ENCODE data around the gene PLOD3. TPM values are rescaled to one million over a fixed set of nuclear protein-coding genes. Genes with fewer than 3 reads are reported as not detected.

PLOD3 gene
- total and polyA plus RNA-seq, 2 of the 8 experiments (the other 6 are each of a cell fraction or from before 2014, with no cell fraction given), result 28.4 to 47.2 TPM

DNA sequence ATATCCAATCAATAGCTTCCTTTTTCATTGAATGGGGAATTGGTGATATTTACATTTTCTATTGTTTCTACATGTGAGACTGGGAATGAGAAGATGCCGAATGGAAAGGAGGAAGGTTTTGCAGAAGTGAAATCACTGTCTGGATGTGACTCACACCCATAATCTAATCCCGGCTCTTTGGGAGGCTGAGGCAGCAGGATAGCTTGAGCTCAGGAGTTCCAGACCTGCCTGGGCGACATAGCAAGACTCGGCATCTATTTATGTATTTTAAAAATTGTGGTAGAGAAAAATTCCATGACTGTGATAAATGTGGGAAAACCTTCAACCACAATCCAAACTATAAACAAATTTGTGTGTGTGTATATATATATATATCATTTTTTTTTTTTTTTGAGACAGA is 38.4 kb upstream of the PLOD3 start:
- Histone ChIP-seq H3K4ac (replicated peaks; ENCODE audit: insufficient read length, low read depth, low read length) (no peak overlapping the region), H4K91ac (replicated peaks; ENCODE audit: insufficient read length, low read length) (no peak overlapping the region), H3K36me3 (ENCODE audit: control insufficient read depth in 2 of 4, insufficient read depth in 4 of 4, low read length in 3 of 4) (no peaks in the 10 kb centered on the region), H2BK12ac (ENCODE audit: low read depth, low read length) (no peak overlapping the region), H3K27ac (ENCODE audit: low read depth, low read length) (no peak overlapping the region), H4K8ac (ENCODE audit: extremely low read depth, insufficient read depth, low read length) (no peak overlapping the region), H3K27me3 (replicated peaks in 1 of 4; ENCODE audit: control insufficient read depth in 3 of 4, extremely low read depth in 1 of 4, insufficient read depth in 3 of 4, low read length in 3 of 4) (no peaks in the 10 kb centered on the region; a peak in 1 of 7 replicates), H2BK20ac (ENCODE audit: low read length) (no peak overlapping the region), H3K79me2 (ENCODE audit: control insufficient read depth in 1 of 2, insufficient read depth in 2 of 2, low read length in 2 of 2) (peaks cover 0 to 11% of the 10 kb centered on the region in 2 experiments; a peak in 3 of 4 replicates), H3K9me3 (ENCODE audit: insufficient read depth in 2 of 2, low read depth in 1 of 2, low read length in 1 of 2) (no peaks in the 10 kb centered on the region), H3K9ac (replicated peaks in 1 of 4; ENCODE audit: extremely low read depth in 1 of 4, low read depth in 3 of 4, low read length in 3 of 4) (no peak overlapping the region), H2AK5ac (ENCODE audit: low read depth, low read length) (no peak overlapping the region), H2BK5ac (ENCODE audit: low read depth, low read length) (no peak overlapping the region), H3K4me2 (ENCODE audit: insufficient read depth in 1 of 2, low read depth in 2 of 2, low read length in 2 of 2) (no peak overlapping the region), H3K4me1 (replicated peaks in 1 of 4; ENCODE audit: control insufficient read depth in 3 of 4, insufficient read depth in 4 of 4, low read length in 3 of 4) (no peaks in the 10 kb centered on the region), H3K23me2 (ENCODE audit: low read depth, low read length) (peaks cover 7% of the 10 kb centered on the region; the same call in 1 of the 2 replicates), H3K23ac (ENCODE audit: insufficient read length) (no peak overlapping the region), H4K20me1 (replicated peaks in 1 of 2; ENCODE audit: control insufficient read depth in 1 of 2, insufficient read depth in 2 of 2, low read length in 2 of 2) (peaks cover 0 to 3% of the 10 kb centered on the region in 2 experiments), H4K5ac (ENCODE audit: insufficient read length, low read depth, low read length) (no peak overlapping the region), H2BK120ac (replicated peaks; ENCODE audit: low read depth, low read length) (no peak overlapping the region), H3K4me3 (ENCODE audit: extremely low read depth in 1 of 4, insufficient read depth in 2 of 4, low read depth in 3 of 4, low read length in 4 of 4) (no peak overlapping the region), H2AFZ (ENCODE audit: low read length) (no peak overlapping the region), H3K18ac (ENCODE audit: extremely low read depth, low read length) (no peak overlapping the region), H3K14ac (ENCODE audit: insufficient read length) (no peak overlapping the region), H3K79me1 (ENCODE audit: low read depth, low read length) (0 out of 2 replicates have a peak, but pooled peaks cover 3% of the 10 kb centered on the region), H2BK15ac (ENCODE audit: low read length) (no peak overlapping the region), H3K56ac (replicated peaks; ENCODE audit: insufficient read length, low read depth, low read length) (no peak overlapping the region)
- ChIA-PET CTCF (ENCODE audit: partially characterized antibody) (interaction anchor here (1.0 to 5.4 kb wide), 6 partner anchors 11 to 54 kb away, joined by 4 to 45 read pairs (median 8); partner anchors contain the start of genes CLDN15 and FIS1), POLR2A (ENCODE audit: partially characterized antibody) (interaction anchor here (2.0 kb wide), 1 partner anchor 17 kb away, joined by 6 read pairs; no protein-coding TSS in a partner anchor)
- FAIRE-seq (no peak), DNase-seq (ENCODE audit: low read depth in 1 of 2, low spot score in 2 of 2) (no peak)
- 91% methylated on average over 4 of the region's 4 CpGs; no CpG with 5 or more reads in 1 of the 2 experiments for WGBS, 2 experiments (ENCODE audit: extremely low coverage in 1 of 2, insufficient coverage in 1 of 2, insufficient read length in 1 of 2, insufficient replicate concordance in 2 of 2, low coverage in 1 of 2, low lambda C conversion rate in 2 of 2, missing lambda C conversion rate in 1 of 2)
- TF ChIP-seq KDM4A (IDR thresholded peaks at IDR 0.05; ENCODE audit: low read depth, low read length, severe bottlenecking), result no peak
- no peak for TF ChIP-seq SUZ12 (IDR thresholded peaks at IDR 0.05; ENCODE audit: low read length)
- TF ChIP-seq EGR1 (IDR thresholded peaks at IDR 0.05; ENCODE audit: borderline replicate concordance, low read depth, low read length), result no peak
- no peak for TF ChIP-seq SIRT6 (IDR thresholded peaks at IDR 0.05; ENCODE audit: low read length)
- TF ChIP-seq HDAC6 (IDR thresholded peaks at IDR 0.05; ENCODE audit: low read depth, low read length), result no peak
- TF ChIP-seq CHD2 (IDR thresholded peaks at IDR 0.05; ENCODE audit: low read length), result no peak
- no peak for TF ChIP-seq SP1 (IDR thresholded peaks at IDR 0.05; ENCODE audit: low read depth, low read length)
- TF ChIP-seq SP2 (IDR thresholded peaks at IDR 0.05; ENCODE audit: low read length), result no peak
- no peak for TF ChIP-seq BRCA1 (IDR thresholded peaks at IDR 0.05; ENCODE audit: low read depth, low read length)
- no peak for TF ChIP-seq FOSL1 (IDR thresholded peaks at IDR 0.05; ENCODE audit: insufficient read depth, low read depth, low read length)
- no peak for TF ChIP-seq SIX5 (IDR thresholded peaks at IDR 0.05; ENCODE audit: low read depth, low read length)
- no peak for TF ChIP-seq CBX5 (IDR thresholded peaks at IDR 0.05; ENCODE audit: low read depth, low read length)
- no peak for TF ChIP-seq PHF8 (conservative IDR thresholded peaks at IDR 0.05; ENCODE audit: low read depth, low read length)
- no peak for TF ChIP-seq RAD21 (IDR thresholded peaks at IDR 0.05 in 1 of 2, conservative IDR thresholded peaks at IDR 0.05 in 1 of 2; ENCODE audit: low read depth in 2 of 2, low read length in 2 of 2)
- no peak for TF ChIP-seq KDM5A (IDR thresholded peaks at IDR 0.05; ENCODE audit: low read length)
- no peak for TF ChIP-seq YY1 (IDR thresholded peaks at IDR 0.05; ENCODE audit: low read depth, low read length)
